ENCODE results near the gene HNRNPA2B1. TPM values are rescaled to one million over a fixed set of nuclear protein-coding genes. Genes with fewer than 3 reads are reported as not detected.

The HNRNPA2B1 gene
- total and polyA plus RNA-seq, 2 of the 8 experiments (the other 6 are each of a cell fraction or from before 2014, with no cell fraction given) = 276 to 1,255 TPM

DNA sequence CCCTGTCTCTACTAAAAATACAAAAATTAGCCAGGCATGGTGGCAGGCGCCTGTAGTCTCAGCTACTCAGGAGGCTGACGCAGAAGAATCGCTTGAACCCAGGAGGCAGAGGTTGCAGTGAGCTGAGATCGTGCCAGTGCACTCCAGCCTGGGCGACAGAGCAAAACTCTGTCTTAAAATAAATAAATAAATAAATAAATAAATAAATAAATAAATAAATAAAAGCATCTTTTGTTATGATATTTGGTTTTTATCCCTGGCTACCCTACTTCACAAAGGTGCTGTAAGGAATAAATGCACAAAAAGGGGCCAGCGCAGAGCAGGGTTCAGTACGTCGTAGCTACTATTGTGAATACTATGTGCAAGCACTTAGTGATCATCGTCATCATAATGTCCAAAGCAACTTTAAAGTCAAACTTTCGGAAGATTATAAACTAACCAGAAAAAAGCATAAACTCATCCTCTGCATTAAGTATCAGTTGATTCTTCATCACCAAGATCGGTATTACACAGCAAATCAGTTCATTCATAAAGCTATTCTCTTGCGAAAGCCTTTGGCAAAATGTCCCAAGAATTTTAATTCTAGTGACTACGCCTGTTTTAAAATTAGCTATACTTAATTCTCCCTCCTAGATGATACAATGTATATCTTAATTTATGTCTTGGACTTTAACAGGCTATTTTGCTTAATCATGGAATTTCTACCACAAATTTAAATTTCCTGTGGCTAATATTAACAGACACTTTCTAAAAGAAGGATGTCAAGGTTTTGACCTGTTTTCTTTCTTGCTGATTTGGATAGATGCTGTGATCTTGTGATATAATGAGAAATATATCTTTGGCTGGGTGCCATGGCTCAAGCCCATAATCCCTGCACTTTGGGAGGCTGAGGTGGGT, 56.1 kb downstream of the HNRNPA2B1 start:
- Histone ChIP-seq H3K9ac (replicated peaks in 1 of 4; ENCODE audit: extremely low read depth in 1 of 4, low read depth in 3 of 4, low read length in 3 of 4) (no peak overlapping the region), H3K56ac (replicated peaks; ENCODE audit: insufficient read length, low read depth, low read length) (no peak overlapping the region), H2AK5ac (ENCODE audit: low read depth, low read length) (no peak overlapping the region), H2BK15ac (ENCODE audit: low read length) (no peak overlapping the region), H3K4me2 (ENCODE audit: insufficient read depth in 1 of 2, low read depth in 2 of 2, low read length in 2 of 2) (no peak overlapping the region), H3K23ac (ENCODE audit: insufficient read length) (no peak overlapping the region), H2BK120ac (replicated peaks; ENCODE audit: low read depth, low read length) (no peak overlapping the region), H3K14ac (ENCODE audit: insufficient read length) (no peak overlapping the region), H3K79me2 (ENCODE audit: control insufficient read depth in 1 of 2, insufficient read depth in 2 of 2, low read length in 2 of 2) (no peaks in the 10 kb centered on the region), H3K23me2 (ENCODE audit: low read depth, low read length) (no peaks in the 10 kb centered on the region), H3K79me1 (ENCODE audit: low read depth, low read length) (no peaks in the 10 kb centered on the region), H3K4me1 (replicated peaks in 1 of 4; ENCODE audit: control insufficient read depth in 3 of 4, insufficient read depth in 4 of 4, low read length in 3 of 4) (no peaks in the 10 kb centered on the region), H2AFZ (ENCODE audit: low read length) (no peak overlapping the region), H3K18ac (ENCODE audit: extremely low read depth, low read length) (no peak overlapping the region), H3K9me3 (ENCODE audit: insufficient read depth in 2 of 2, low read depth in 1 of 2, low read length in 1 of 2) (peaks cover 7 to 13% of the 10 kb centered on the region in 2 experiments; a peak in 2 of 4 replicates), H2BK20ac (ENCODE audit: low read length) (no peak overlapping the region), H3K36me3 (ENCODE audit: control insufficient read depth in 2 of 4, insufficient read depth in 4 of 4, low read length in 3 of 4) (no peaks in the 10 kb centered on the region), H4K8ac (ENCODE audit: extremely low read depth, insufficient read depth, low read length) (no peak overlapping the region), H4K20me1 (replicated peaks in 1 of 2; ENCODE audit: control insufficient read depth in 1 of 2, insufficient read depth in 2 of 2, low read length in 2 of 2) (no peaks in the 10 kb centered on the region), H4K5ac (ENCODE audit: insufficient read length, low read depth, low read length) (no peak overlapping the region), H3K27ac (ENCODE audit: low read depth, low read length) (no peak overlapping the region), H2BK12ac (ENCODE audit: low read depth, low read length) (no peak overlapping the region), H3K4me3 (ENCODE audit: extremely low read depth in 1 of 4, insufficient read depth in 2 of 4, low read depth in 3 of 4, low read length in 4 of 4) (no peak overlapping the region), H3K27me3 (replicated peaks in 1 of 4; ENCODE audit: control insufficient read depth in 3 of 4, extremely low read depth in 1 of 4, insufficient read depth in 3 of 4, low read length in 3 of 4) (no peaks in the 10 kb centered on the region), H2BK5ac (ENCODE audit: low read depth, low read length) (no peak overlapping the region), H3K4ac (replicated peaks; ENCODE audit: insufficient read length, low read depth, low read length) (no peak overlapping the region), H4K91ac (replicated peaks; ENCODE audit: insufficient read length, low read length) (no peak overlapping the region)
- WGBS, 2 experiments (ENCODE audit: extremely low coverage in 1 of 2, insufficient coverage in 1 of 2, insufficient read length in 1 of 2, insufficient replicate concordance in 2 of 2, low coverage in 1 of 2, low lambda C conversion rate in 2 of 2, missing lambda C conversion rate in 1 of 2) = 92% methylated on average over 13 of the region's 13 CpGs; no CpG with 5 or more reads in 1 of the 2 experiments
- TF ChIP-seq, protein P1, sequence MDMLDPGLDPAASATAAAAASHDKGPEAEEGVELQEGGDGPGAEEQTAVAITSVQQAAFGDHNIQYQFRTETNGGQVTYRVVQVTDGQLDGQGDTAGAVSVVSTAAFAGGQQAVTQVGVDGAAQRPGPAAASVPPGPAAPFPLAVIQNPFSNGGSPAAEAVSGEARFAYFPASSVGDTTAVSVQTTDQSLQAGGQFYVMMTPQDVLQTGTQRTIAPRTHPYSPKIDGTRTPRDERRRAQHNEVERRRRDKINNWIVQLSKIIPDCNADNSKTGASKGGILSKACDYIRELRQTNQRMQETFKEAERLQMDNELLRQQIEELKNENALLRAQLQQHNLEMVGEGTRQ (IDR thresholded peaks at IDR 0.05; ENCODE audit: low read length) = no peak
- TF ChIP-seq SIRT6 (IDR thresholded peaks at IDR 0.05; ENCODE audit: low read length) = no peak
- CTCF ChIA-PET (ENCODE audit: partially characterized antibody) = interaction anchor here (0.6 to 1.7 kb wide), 4 partner anchors 14 to 65 kb away, joined by 3 to 7 read pairs (median 4); no protein-coding TSS in a partner anchor
- DNase-seq (ENCODE audit: low read depth in 1 of 2, low spot score in 2 of 2) = no peak
- POLR2A ChIA-PET (ENCODE audit: partially characterized antibody) = interaction anchor here (0.5 to 3.2 kb wide), 5 partner anchors 8 to 54 kb away, joined by 3 to 16 read pairs (median 4); no protein-coding TSS in a partner anchor
- FAIRE-seq = no peak

All from H1 (cell line).